ENCODE data around the gene AAGAB.
"Not testable (repeated sequence)": the region's sequence is repeated elsewhere in the genome, so short reads cannot be mapped to it uniquely, and the experiment has no call there.

The AAGAB gene

GRCh38 chr15:67254238-67255175, at the start of gene AAGAB, which contains the start of gene IQCH:
TSS of gene AAGAB (minus strand) at chr15:67254661. CDS start at chr15:67254631, 30 bp downstream.
TSS of gene IQCH (plus strand) at chr15:67254786. CDS start at chr15:67254897, 111 bp downstream.
- Histone ChIP-seq H2AFZ (ENCODE audit: low read depth, low read length) (peak within 1 kb of the TSS; percentile 79), H3K27me3 (ENCODE audit: insufficient read depth, low read length) (no peaks in the 10 kb centered on the region)

GRCh38 chr15:67303490-67304363, 49.3 kb upstream of the AAGAB start:
- Histone ChIP-seq H3K4me3 (ENCODE audit: low read length) (no peak overlapping the region), H3K4me1 (ENCODE audit: insufficient read depth, low read length) (peaks cover 10% of the 10 kb centered on the region), H3K27me3 (ENCODE audit: insufficient read depth, low read length) (no peaks in the 10 kb centered on the region), H3K36me3 (ENCODE audit: insufficient read depth, low read length) (no peaks in the 10 kb centered on the region), H3K9me3 (ENCODE audit: low read length) (no peaks in the 10 kb centered on the region), H2AFZ (ENCODE audit: low read depth, low read length) (no peak overlapping the region)

More at GRCh38 chr15:67254238-67255175, at the start of gene AAGAB, which contains the start of gene IQCH:
- peak within 1 kb of the TSS; percentile 96 for H3K4me3 ChIP-seq (ENCODE audit: low read length)
- peaks cover 10% of the 10 kb centered on the region for H3K4me1 ChIP-seq (ENCODE audit: insufficient read depth, low read length)
- H3K36me3 ChIP-seq (ENCODE audit: insufficient read depth, low read length): no peaks in the 10 kb centered on the region
- H3K9me3 ChIP-seq (ENCODE audit: low read length): no peaks in the 10 kb centered on the region

GRCh38 chr15:67300266-67301025, 46.0 kb upstream of the AAGAB start:
- Histone ChIP-seq H2AFZ (ENCODE audit: low read depth, low read length) (no peak overlapping the region), H3K4me3 (ENCODE audit: low read length) (no peak overlapping the region)

GRCh38 chr15:67296684-67297083, 42.2 kb upstream of the AAGAB start:
- Histone ChIP-seq H3K4me1 (ENCODE audit: insufficient read depth, low read length) (no peaks in the 10 kb centered on the region), H3K4me3 (ENCODE audit: low read length) (no peak overlapping the region), H3K36me3 (ENCODE audit: insufficient read depth, low read length) (no peaks in the 10 kb centered on the region), H3K27me3 (ENCODE audit: insufficient read depth, low read length) (no peaks in the 10 kb centered on the region), H3K9me3 (ENCODE audit: low read length) (no peaks in the 10 kb centered on the region), H2AFZ (ENCODE audit: low read depth, low read length) (no peak overlapping the region)

More at GRCh38 chr15:67300266-67301025, 46.0 kb upstream of the AAGAB start:
- H3K27me3 ChIP-seq (ENCODE audit: insufficient read depth, low read length): no peaks in the 10 kb centered on the region
- no peaks in the 10 kb centered on the region for H3K36me3 ChIP-seq (ENCODE audit: insufficient read depth, low read length)
- H3K4me1 ChIP-seq (ENCODE audit: insufficient read depth, low read length): no peaks in the 10 kb centered on the region
- H3K9me3 ChIP-seq (ENCODE audit: low read length): no peaks in the 10 kb centered on the region

- no peaks in the 10 kb centered on the region for H3K9me3 ChIP-seq (ENCODE audit: low read length)
- no peak overlapping the region for H3K4me3 ChIP-seq (ENCODE audit: low read length)
- no peaks in the 10 kb centered on the region for H3K36me3 ChIP-seq (ENCODE audit: insufficient read depth, low read length)
- H2AFZ ChIP-seq (ENCODE audit: low read depth, low read length): no peak overlapping the region
- H3K27me3 ChIP-seq (ENCODE audit: insufficient read depth, low read length): no peaks in the 10 kb centered on the region
- H3K4me1 ChIP-seq (ENCODE audit: insufficient read depth, low read length): no peaks in the 10 kb centered on the region
These were observed 41.7 kb upstream of the AAGAB start for GRCh38 chr15:67296188-67296587.

GRCh38 chr15:67290319-67290718, 35.9 kb upstream of the AAGAB start:
- Histone ChIP-seq H3K9me3 (ENCODE audit: low read length) (no peaks in the 10 kb centered on the region), H3K4me3 (ENCODE audit: low read length) (no peak overlapping the region), H3K4me1 (ENCODE audit: insufficient read depth, low read length) (no peaks in the 10 kb centered on the region), H2AFZ (ENCODE audit: low read depth, low read length) (no peak overlapping the region), H3K27me3 (ENCODE audit: insufficient read depth, low read length) (no peaks in the 10 kb centered on the region), H3K36me3 (ENCODE audit: insufficient read depth, low read length) (no peaks in the 10 kb centered on the region)

- H3K4me1 ChIP-seq (ENCODE audit: insufficient read depth, low read length); H3K9me3 ChIP-seq (ENCODE audit: low read length); H3K36me3 ChIP-seq (ENCODE audit: insufficient read depth, low read length): not testable (repeated sequence)
These were observed 31.9 kb upstream of the AAGAB start for GRCh38 chr15:67286400-67286799.

GRCh38 chr15:67285625-67286024, 31.2 kb upstream of the AAGAB start:
- H3K27me3 ChIP-seq (ENCODE audit: insufficient read depth, low read length); H2AFZ ChIP-seq (ENCODE audit: low read depth, low read length); H3K9me3 ChIP-seq (ENCODE audit: low read length); H3K36me3 ChIP-seq (ENCODE audit: insufficient read depth, low read length); H3K4me1 ChIP-seq (ENCODE audit: insufficient read depth, low read length); H3K4me3 ChIP-seq (ENCODE audit: low read length): not testable (repeated sequence)

More at GRCh38 chr15:67286400-67286799, 31.9 kb upstream of the AAGAB start:
- H3K27me3 ChIP-seq (ENCODE audit: insufficient read depth, low read length); H2AFZ ChIP-seq (ENCODE audit: low read depth, low read length); H3K4me3 ChIP-seq (ENCODE audit: low read length): not testable (repeated sequence)

GRCh38 chr15:67281714-67282113, 27.3 kb upstream of the AAGAB start:
- Histone ChIP-seq H3K36me3 (ENCODE audit: insufficient read depth, low read length) (no peaks in the 10 kb centered on the region), H3K9me3 (ENCODE audit: low read length) (no peaks in the 10 kb centered on the region), H3K4me3 (ENCODE audit: low read length) (no peak overlapping the region), H3K4me1 (ENCODE audit: insufficient read depth, low read length) (no peaks in the 10 kb centered on the region), H2AFZ (ENCODE audit: low read depth, low read length) (no peak overlapping the region), H3K27me3 (ENCODE audit: insufficient read depth, low read length) (no peaks in the 10 kb centered on the region)

GRCh38 chr15:67280217-67280616, 25.8 kb upstream of the AAGAB start:
- Histone ChIP-seq H3K36me3 (ENCODE audit: insufficient read depth, low read length) (no peaks in the 10 kb centered on the region), H3K4me3 (ENCODE audit: low read length) (no peak overlapping the region), H3K27me3 (ENCODE audit: insufficient read depth, low read length) (no peaks in the 10 kb centered on the region), H2AFZ (ENCODE audit: low read depth, low read length) (no peak overlapping the region), H3K9me3 (ENCODE audit: low read length) (no peaks in the 10 kb centered on the region), H3K4me1 (ENCODE audit: insufficient read depth, low read length) (no peaks in the 10 kb centered on the region)

GRCh38 chr15:67276666-67277065, 22.2 kb upstream of the AAGAB start:
- no peaks in the 10 kb centered on the region for H3K36me3 ChIP-seq (ENCODE audit: insufficient read depth, low read length)
- H3K9me3 ChIP-seq (ENCODE audit: low read length): no peaks in the 10 kb centered on the region
- H3K4me1 ChIP-seq (ENCODE audit: insufficient read depth, low read length): no peaks in the 10 kb centered on the region
- H3K27me3 ChIP-seq (ENCODE audit: insufficient read depth, low read length): no peaks in the 10 kb centered on the region
- no peak overlapping the region for H3K4me3 ChIP-seq (ENCODE audit: low read length)
- no peak overlapping the region for H2AFZ ChIP-seq (ENCODE audit: low read depth, low read length)

GRCh38 chr15:67274236-67274635, 19.8 kb upstream of the AAGAB start:
- Histone ChIP-seq H3K4me1 (ENCODE audit: insufficient read depth, low read length) (no peaks in the 10 kb centered on the region), H3K27me3 (ENCODE audit: insufficient read depth, low read length) (no peaks in the 10 kb centered on the region), H3K36me3 (ENCODE audit: insufficient read depth, low read length) (no peaks in the 10 kb centered on the region), H2AFZ (ENCODE audit: low read depth, low read length) (no peak overlapping the region), H3K9me3 (ENCODE audit: low read length) (no peaks in the 10 kb centered on the region), H3K4me3 (ENCODE audit: low read length) (no peak overlapping the region)
